H9 (cell line): ENCODE data around the gene TMEM209. TPM values are rescaled to one million over a fixed set of nuclear protein-coding genes. Genes with fewer than 3 reads are reported as not detected.

ENCODE experiments used
- DNase-seq: peaks from one replicate; pipeline ENCODE4 v3.0.0-alpha.2; 2017
- H2AFZ ChIP-seq: one replicate; pipeline ENCODE4 v1.6.1; 2013; ENCODE audit warnings: mild to moderate bottlenecking, low read length, control low read depth, moderate library complexity
- H2AK5ac ChIP-seq: 2 replicates; pipeline ENCODE4 v1.6.1; 2013; ENCODE audit warnings: low read length, control low read depth, mixed read lengths; ENCODE audit not compliant: insufficient read length
- H2BK120ac ChIP-seq: one replicate; pipeline ENCODE4 v1.6.1; 2013; ENCODE audit warnings: low read depth, mild to moderate bottlenecking, low read length, control low read depth, inconsistent platforms; ENCODE audit not compliant: poor library complexity, severe bottlenecking
- H2BK12ac ChIP-seq: 2 replicates; pipeline ENCODE4 v1.6.1; 2013; ENCODE audit warnings: low read length, control low read depth, mixed read lengths, low read depth; ENCODE audit not compliant: insufficient read length
- H2BK15ac ChIP-seq: 2 replicates; pipeline ENCODE4 v1.6.1; 2013; ENCODE audit warnings: low read depth, low read length, control low read depth
- H2BK20ac ChIP-seq: one replicate; pipeline ENCODE4 v1.6.1; 2013; ENCODE audit warnings: low read depth, mild to moderate bottlenecking, low read length, control low read depth, inconsistent platforms; ENCODE audit not compliant: poor library complexity, severe bottlenecking
- H2BK5ac ChIP-seq: 2 replicates; pipeline ENCODE4 v1.6.1; 2013; ENCODE audit warnings: low read length, control low read depth, mixed read lengths; ENCODE audit not compliant: insufficient read length
- H3K14ac ChIP-seq: 2 replicates; pipeline ENCODE4 v1.6.1; 2013; ENCODE audit warnings: low read length, control low read depth; ENCODE audit not compliant: insufficient read depth
- H3K18ac ChIP-seq: 2 replicates; pipeline ENCODE4 v1.6.1; 2013; ENCODE audit warnings: low read depth, mild to moderate bottlenecking, mixed read lengths, low read length, control low read depth; ENCODE audit not compliant: insufficient read length
- H3K23ac ChIP-seq: 2 replicates; pipeline ENCODE4 v1.6.1; 2013; ENCODE audit warnings: low read length, control low read depth, mixed read lengths, low read depth; ENCODE audit not compliant: insufficient read length
- H3K23me2 ChIP-seq: 2 replicates; pipeline ENCODE4 v1.6.1; 2013; ENCODE audit warnings: low read depth, mild to moderate bottlenecking, mixed read lengths, low read length, control low read depth; ENCODE audit not compliant: insufficient read length, poor library complexity, severe bottlenecking
- H3K27ac ChIP-seq: 2 replicates; pipeline ENCODE4 v1.5.1; 2013; ENCODE audit warnings: low read length, control low read depth, mixed read lengths, low read depth; ENCODE audit not compliant: insufficient read length
- H3K27me3 ChIP-seq: 2 replicates; pipeline ENCODE4 v1.6.1; 2013; ENCODE audit warnings: low read length, control low read depth, inconsistent platforms; ENCODE audit not compliant: insufficient read depth
- H3K4ac ChIP-seq: 2 replicates; pipeline ENCODE4 v1.6.1; 2013; ENCODE audit warnings: low read depth, mild to moderate bottlenecking, control low read depth, inconsistent platforms, low read length, moderate library complexity
- H3K4me1 ChIP-seq: 2 replicates; pipeline ENCODE4 v1.6.1; 2013; ENCODE audit warnings: low read length, control low read depth, inconsistent platforms; ENCODE audit not compliant: insufficient read depth
- H3K4me2 ChIP-seq: 2 replicates; pipeline ENCODE4 v1.6.1; 2013; ENCODE audit warnings: low read length, control low read depth, mixed read lengths; ENCODE audit not compliant: insufficient read length, insufficient read depth
- H3K56ac ChIP-seq: 2 replicates; pipeline ENCODE4 v1.6.1; 2013; ENCODE audit warnings: low read depth, mild to moderate bottlenecking, mixed read lengths, low read length, control low read depth; ENCODE audit not compliant: insufficient read length
- H3K79me1 ChIP-seq: 2 replicates; pipeline ENCODE4 v1.6.1; 2013; ENCODE audit warnings: low read depth, mild to moderate bottlenecking, moderate library complexity, low read length, control low read depth, inconsistent platforms; ENCODE audit not compliant: insufficient read depth, poor library complexity, severe bottlenecking
- H3K79me2 ChIP-seq: 2 replicates; pipeline ENCODE4 v1.6.1; 2013; ENCODE audit warnings: low read length, control low read depth, inconsistent platforms; ENCODE audit not compliant: insufficient read depth
- H3K9ac ChIP-seq: 2 replicates; pipeline ENCODE4 v1.6.1; 2013; ENCODE audit warnings: low read length, control low read depth, mixed read lengths; ENCODE audit not compliant: insufficient read length; ENCODE audit errors: extremely low read depth
- H3K9me3 ChIP-seq: one replicate; pipeline ENCODE4 v1.6.1; 2013; ENCODE audit warnings: low read depth, low read length, inconsistent platforms; ENCODE audit not compliant: control insufficient read depth
- H3T11ph ChIP-seq: one replicate; pipeline ENCODE4 v1.6.1; 2013; ENCODE audit warnings: mild to moderate bottlenecking, low read length, control low read depth, inconsistent platforms
- H4K20me1 ChIP-seq: one replicate; pipeline ENCODE4 v1.6.1; 2013; ENCODE audit not compliant: control insufficient read depth, insufficient read length, insufficient read depth
- H4K5ac ChIP-seq: 2 replicates; pipeline ENCODE4 v1.6.1; 2013; ENCODE audit warnings: low read depth, mild to moderate bottlenecking, mixed read lengths, low read length, control low read depth; ENCODE audit not compliant: insufficient read length
- H4K8ac ChIP-seq: replicated peaks from 2 replicates; pipeline ENCODE4 v1.6.1; 2013; ENCODE audit warnings: low read length, control low read depth, mixed read lengths, low read depth; ENCODE audit not compliant: insufficient read length
- H4K91ac ChIP-seq: 2 replicates; pipeline ENCODE4 v1.6.1; 2013; ENCODE audit warnings: low read depth, mild to moderate bottlenecking, moderate library complexity, mixed read lengths, low read length, control low read depth; ENCODE audit not compliant: insufficient read length
- H3K27ac Mint-ChIP-seq, 3 experiments: 2 replicates in 2 of 3; 3 replicates in 1 of 3; pipeline ENCODE4 v1.8.0; 2020 to 2021; ENCODE audit warnings: mixed read lengths in 3 of 3, mild to moderate bottlenecking in 1 of 3, moderate library complexity in 1 of 3
- H3K27me3 Mint-ChIP-seq: 2 replicates; pipeline ENCODE4 v1.8.0; 2021; ENCODE audit warnings: low read depth, mild to moderate bottlenecking, moderate library complexity, mixed read lengths
- H3K36me3 Mint-ChIP-seq, 3 experiments: 2 replicates in 2 of 3; 3 replicates in 1 of 3; pipeline ENCODE4 v1.8.0; 2020 to 2021; ENCODE audit warnings: low read depth in 3 of 3, mixed read lengths in 3 of 3; ENCODE audit not compliant: insufficient read depth in 1 of 3
- H3K4me1 Mint-ChIP-seq, 2 experiments: 2 replicates each; pipeline ENCODE4 v1.8.0; 2020; ENCODE audit warnings: mixed read lengths in 2 of 2
- H3K4me3 Mint-ChIP-seq, 2 experiments: 2 replicates in 1 of 2; 3 replicates in 1 of 2; pipeline ENCODE4 v1.8.0; 2020 to 2021; ENCODE audit warnings: mild to moderate bottlenecking in 2 of 2, mixed read lengths in 2 of 2, moderate library complexity in 1 of 2
- H3K9me3 Mint-ChIP-seq, 2 experiments: 2 replicates in 1 of 2; 3 replicates in 1 of 2; pipeline ENCODE4 v1.8.0; 2020; ENCODE audit warnings: mild to moderate bottlenecking in 2 of 2, mixed read lengths in 2 of 2, moderate library complexity in 1 of 2
- CTCF ChIP-seq: fragments of 200-600 bp; sonication (generic); conservative IDR thresholded peaks from 3 replicates; pipeline ENCODE4 v1.8.0; 2021; ENCODE audit warnings: antibody characterized with exemption, mild to moderate bottlenecking
- WGBS: extraction: QIAGEN DNeasy Blood & Tissue Kit; methylation state at CpG from one replicate; pipeline ENCODE4 v1.1.7; 2013; ENCODE audit warnings: missing lambda C conversion rate, low lambda C conversion rate, mixed read lengths; ENCODE audit not compliant: insufficient read length; ENCODE audit errors: extremely low coverage; 5-methylcytosine and 5-hydroxymethylcytosine counted together
- total RNA-seq: library from RNA; stranded (reverse); gene quantifications from 2 replicates; pipeline ENCODE4 v1.2.1, GENCODE V29; 2021

Gene TMEM209
- total RNA-seq, 1 experiment from 2014 or later: 30.8 TPM

- no peaks in the 10 kb centered on the region for H3K27me3 Mint-ChIP-seq
- peaks cover 32 to 64% (median 58%) of the 10 kb centered on the region in 3 experiments for H3K36me3 Mint-ChIP-seq
- WGBS: no CpG with 5 or more reads among the region's 7 CpGs
Measured at GRCh38 chr7:130201796-130202195, 3.4 kb downstream of the TMEM209 start.

More at GRCh38 chr7:130201796-130202195, 3.4 kb downstream of the TMEM209 start:
- Histone ChIP-seq H2BK20ac (no peak overlapping the region), H3K23ac (no peak overlapping the region), H3K9me3 (no peaks in the 10 kb centered on the region), H3K23me2 (peaks cover 3% of the 10 kb centered on the region), H3K4me1 (no peaks in the 10 kb centered on the region; the same call in 1 of the 2 replicates), H3K79me1 (no peaks in the 10 kb centered on the region), H2BK12ac (no peak overlapping the region), H3K18ac (no peak overlapping the region), H4K20me1 (no peaks in the 10 kb centered on the region), H4K91ac (no peak overlapping the region), H2BK15ac (no peak overlapping the region), H3K4me2 (no peak overlapping the region), H3K79me2 (no peaks in the 10 kb centered on the region), H2BK5ac (no peak overlapping the region), H2BK120ac (no peak overlapping the region), H3T11ph (no peak overlapping the region), H3K4ac (no peak overlapping the region), H3K56ac (no peak overlapping the region), H3K9ac (no peak overlapping the region), H3K27me3 (no peaks in the 10 kb centered on the region), H3K27ac (no peak overlapping the region), H4K8ac (no peak overlapping the region), H2AK5ac (no peak overlapping the region), H4K5ac (no peak overlapping the region), H3K14ac (no peak overlapping the region), H2AFZ (no peak overlapping the region)
- no peak overlapping the region; a peak in 1 of 7 replicates for H3K27ac Mint-ChIP-seq
- H3K9me3 Mint-ChIP-seq: peaks cover 0 to 2% of the 10 kb centered on the region in 2 experiments; a peak in 1 of 5 replicates
- TF ChIP-seq CTCF: no peak
- DNase-seq: no peak
- no peak overlapping the region for H3K4me3 Mint-ChIP-seq
- H3K4me1 Mint-ChIP-seq: peaks cover 0 to 7% of the 10 kb centered on the region in 2 experiments; a peak in 2 of 4 replicates
